ENCODE data around the gene FGD5.

The FGD5 gene

GRCh38 chr3:14818804-14819500 is at the start of gene FGD5:
Gene FGD5, plus strand, starts transcription at chr3:14818962. Its CDS starts 110 bp downstream, at chr3:14819072.
- no peak for DNase-seq

GRCh38 chr3:14769544-14770325 is 49.0 kb upstream of the FGD5 start:
- no peak for DNase-seq

- no peak for DNase-seq
These were observed 48.2 kb upstream of the FGD5 start for GRCh38 chr3:14770591-14770990.

- DNase-seq = no peak
These were observed 46.9 kb upstream of the FGD5 start for GRCh38 chr3:14771593-14772497.

GRCh38 chr3:14772533-14773138 is 46.1 kb upstream of the FGD5 start:
- no peak for DNase-seq

- DNase-seq = no peak
These were observed 45.5 kb upstream of the FGD5 start for GRCh38 chr3:14773281-14773680.

GRCh38 chr3:14773691-14774128 is 45.1 kb upstream of the FGD5 start:
- DNase-seq = no peak

GRCh38 chr3:14774431-14774830 is 44.3 kb upstream of the FGD5 start:
- DNase-seq = no peak

GRCh38 chr3:14775011-14775410 is 43.8 kb upstream of the FGD5 start:
- DNase-seq = no peak

- DNase-seq = no peak
These were observed 43.2 kb upstream of the FGD5 start for GRCh38 chr3:14775563-14775962.

GRCh38 chr3:14779069-14779685 is 39.6 kb upstream of the FGD5 start:
- DNase-seq = no peak

GRCh38 chr3:14780927-14781507 is 37.7 kb upstream of the FGD5 start:
- DNase-seq = no peak

GRCh38 chr3:14783480-14784086 is 35.2 kb upstream of the FGD5 start:
- no peak for DNase-seq

GRCh38 chr3:14784087-14784681 is 34.6 kb upstream of the FGD5 start:
- DNase-seq = no peak

- DNase-seq = no peak
These were observed 33.3 kb upstream of the FGD5 start for GRCh38 chr3:14785207-14786155.

- no peak for DNase-seq
These were observed 32.4 kb upstream of the FGD5 start for GRCh38 chr3:14786369-14786768.

GRCh38 chr3:14787630-14788029 is 31.1 kb upstream of the FGD5 start:
- no peak for DNase-seq

GRCh38 chr3:14788644-14789043 is 30.1 kb upstream of the FGD5 start:
- no peak for DNase-seq

GRCh38 chr3:14789221-14789620 is 29.5 kb upstream of the FGD5 start:
- DNase-seq = no peak

Data from activated naive CD4-positive, alpha-beta T cell treated with Interleukin-2 at 50 U/mL for 16 hours (primary cell).